DMS53 treated with DMSO at 0.1 percent for 48 hours (cell line): ENCODE results near the gene RXFP4.

Experiments used
- DNase-seq: peaks from one replicate; lab custom pipeline; 2025; ENCODE audit not compliant: unreplicated experiment; lab: John Stamatoyannopoulos, UW

Gene RXFP4

GRCh38 chr1:155954645-155955044 is 13.2 kb downstream of the RXFP4 start:
- no peak for DNase-seq

GRCh38 chr1:155957411-155957915 is 16.0 kb downstream of the RXFP4 start:
- DNase-seq = no peak

GRCh38 chr1:155960081-155960745 is 18.8 kb downstream of the RXFP4 start:
- no peak for DNase-seq

DNA sequence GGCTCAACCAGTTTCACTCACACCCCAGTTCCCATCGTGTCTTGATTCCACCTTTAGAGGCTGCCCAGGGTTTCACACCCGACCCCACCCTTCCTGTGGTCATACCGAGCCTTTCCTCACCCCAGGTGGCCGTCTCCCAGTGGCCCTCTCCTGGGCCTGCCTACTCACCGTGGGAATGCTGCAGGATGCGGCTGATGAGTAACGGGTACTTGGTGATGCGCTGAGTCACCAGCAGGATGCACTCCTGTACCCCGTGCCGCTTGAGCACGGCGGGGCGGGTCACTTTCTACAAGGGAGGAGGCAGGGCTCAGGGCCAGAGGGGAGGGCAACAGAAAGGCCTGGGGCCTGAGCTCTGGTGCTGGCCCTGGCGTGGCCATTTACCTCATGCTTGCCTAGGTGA is 20.5 kb downstream of the RXFP4 start:
- peak; percentile 8 for DNase-seq

GRCh38 chr1:155962599-155963211 is 21.3 kb downstream of the RXFP4 start:
- no peak for DNase-seq

DNA sequence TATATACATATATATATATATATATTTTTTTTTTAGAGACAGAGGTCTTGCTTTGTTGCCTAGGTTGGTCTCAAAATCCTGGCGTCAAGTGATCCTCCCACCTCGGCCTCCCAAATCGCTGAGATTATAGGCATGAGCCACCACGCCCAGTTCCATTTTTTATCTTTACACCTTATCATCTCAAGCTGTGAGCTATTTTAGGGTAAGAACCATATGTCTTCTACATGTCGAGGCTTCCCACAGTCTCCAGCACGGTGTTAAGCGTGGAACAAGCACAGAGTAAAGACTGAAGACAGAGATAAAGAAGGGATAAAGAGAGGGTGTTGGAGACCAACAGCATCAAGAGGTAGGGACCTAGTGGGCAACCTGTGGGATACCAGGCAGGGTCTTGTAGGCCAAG is 22.8 kb downstream of the RXFP4 start:
- no peak for DNase-seq

GRCh38 chr1:155966135-155966534 is 24.7 kb downstream of the RXFP4 start:
- no peak for DNase-seq

DNA sequence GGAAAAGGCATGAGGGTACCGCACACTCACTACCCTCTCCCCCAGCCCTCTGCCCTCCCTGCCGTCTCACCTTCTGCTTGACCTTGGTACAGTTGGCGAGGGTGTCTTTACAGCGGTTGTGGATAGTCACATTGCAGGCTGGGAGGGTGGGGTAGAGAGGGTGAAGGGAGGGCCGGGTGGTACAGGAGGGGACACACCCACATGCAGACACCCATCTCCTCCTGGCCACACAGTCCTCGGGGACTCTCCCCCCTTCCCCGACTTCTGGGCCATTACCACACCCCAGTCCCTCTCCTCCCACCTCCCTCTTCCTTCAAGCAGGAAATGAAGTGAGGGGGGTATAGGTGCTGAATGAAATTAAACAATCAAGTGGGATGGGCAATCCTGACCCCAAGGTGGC is 25.3 kb downstream of the RXFP4 start:
- no peak for DNase-seq

GRCh38 chr1:155967341-155968050 is 26.1 kb downstream of the RXFP4 start:
- DNase-seq = no peak

DNA sequence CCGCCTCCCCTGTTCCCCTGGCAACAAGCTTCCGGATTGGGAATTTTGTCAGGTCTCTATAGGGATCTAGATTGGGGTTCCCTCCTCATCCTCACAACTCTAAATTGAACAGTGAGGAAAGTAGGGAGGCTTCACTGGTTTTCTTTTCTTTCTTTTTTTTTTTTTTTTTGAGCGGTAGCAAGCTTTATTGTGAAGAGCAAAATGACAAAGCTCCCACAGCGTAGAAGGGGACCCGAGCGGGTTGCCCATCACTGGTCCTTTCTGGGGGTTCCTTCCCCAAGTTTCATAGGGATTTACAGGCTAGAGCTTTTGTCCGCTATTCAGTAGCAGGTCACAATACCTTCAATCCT is 26.6 kb downstream of the RXFP4 start:
- DNase-seq = no peak

DNA sequence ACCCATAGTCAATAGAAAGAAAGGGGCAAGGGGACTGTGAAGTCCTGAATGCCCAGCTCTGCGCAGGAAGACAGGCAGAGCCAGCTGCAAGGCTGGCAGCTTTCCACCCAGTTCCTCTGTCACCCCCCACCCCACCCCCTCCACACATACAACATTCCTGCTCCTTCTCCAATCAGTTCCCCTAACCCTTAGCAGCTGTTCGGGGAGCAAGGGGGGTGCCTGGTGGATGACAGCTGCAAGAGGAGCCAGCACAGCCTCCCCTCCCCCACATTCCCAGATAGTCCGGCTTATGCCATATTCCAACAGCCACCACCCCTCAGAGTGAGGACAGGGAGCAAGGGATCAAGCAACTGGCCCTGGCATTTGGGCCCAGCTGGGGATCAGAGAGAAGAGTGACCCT is 27.2 kb downstream of the RXFP4 start:
- no peak for DNase-seq

DNA sequence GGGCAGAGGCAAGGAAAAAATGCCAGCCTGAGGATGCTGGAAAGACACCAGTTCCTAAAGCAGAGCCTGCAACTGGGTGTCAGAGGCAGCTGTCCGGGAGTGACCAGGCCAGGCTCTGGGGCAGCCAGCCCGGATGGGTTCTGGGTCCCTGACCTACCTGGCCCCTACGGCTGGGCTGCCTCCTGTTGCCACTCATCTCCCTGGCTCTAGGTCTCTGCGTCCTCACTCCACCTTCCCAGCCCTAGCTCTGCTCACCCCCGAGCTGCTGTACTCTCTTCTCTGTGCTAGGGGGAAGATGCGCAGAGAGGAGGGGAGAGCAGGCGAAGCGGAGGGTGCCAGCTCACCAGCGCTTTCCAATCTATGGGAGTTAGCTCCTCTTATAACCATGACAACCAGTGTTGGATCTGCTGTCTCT is 27.9 kb downstream of the RXFP4 start:
- DNase-seq = no peak

- no peak for DNase-seq
Measured at GRCh38 chr1:155970531-155971167, 29.2 kb downstream of the RXFP4 start.

- DNase-seq = no peak
Measured at GRCh38 chr1:155971910-155972809, 30.7 kb downstream of the RXFP4 start.

DNA sequence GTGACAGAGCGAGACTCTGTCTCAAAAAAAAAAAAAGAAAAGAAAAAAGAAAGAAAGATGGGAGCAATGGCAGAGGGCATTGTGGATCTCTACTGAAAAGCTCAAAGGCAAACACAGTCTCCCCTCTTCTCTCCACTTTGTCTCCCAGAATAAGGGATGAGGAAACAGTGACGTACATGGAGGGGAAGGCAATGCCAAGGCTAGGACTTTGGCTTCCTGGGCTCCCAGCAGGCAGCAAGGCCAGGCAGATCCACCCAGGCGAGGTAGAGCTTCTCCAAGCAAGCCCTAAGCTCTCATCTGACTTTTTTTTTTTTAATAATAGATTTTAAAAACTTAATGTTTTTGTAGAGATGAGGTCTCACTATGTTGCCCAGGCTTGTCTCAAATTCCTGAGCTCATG is 32.3 kb downstream of the RXFP4 start:
- DNase-seq = no peak

GRCh38 chr1:155974208-155975115 is 33.0 kb downstream of the RXFP4 start:
- no peak for DNase-seq

DNA sequence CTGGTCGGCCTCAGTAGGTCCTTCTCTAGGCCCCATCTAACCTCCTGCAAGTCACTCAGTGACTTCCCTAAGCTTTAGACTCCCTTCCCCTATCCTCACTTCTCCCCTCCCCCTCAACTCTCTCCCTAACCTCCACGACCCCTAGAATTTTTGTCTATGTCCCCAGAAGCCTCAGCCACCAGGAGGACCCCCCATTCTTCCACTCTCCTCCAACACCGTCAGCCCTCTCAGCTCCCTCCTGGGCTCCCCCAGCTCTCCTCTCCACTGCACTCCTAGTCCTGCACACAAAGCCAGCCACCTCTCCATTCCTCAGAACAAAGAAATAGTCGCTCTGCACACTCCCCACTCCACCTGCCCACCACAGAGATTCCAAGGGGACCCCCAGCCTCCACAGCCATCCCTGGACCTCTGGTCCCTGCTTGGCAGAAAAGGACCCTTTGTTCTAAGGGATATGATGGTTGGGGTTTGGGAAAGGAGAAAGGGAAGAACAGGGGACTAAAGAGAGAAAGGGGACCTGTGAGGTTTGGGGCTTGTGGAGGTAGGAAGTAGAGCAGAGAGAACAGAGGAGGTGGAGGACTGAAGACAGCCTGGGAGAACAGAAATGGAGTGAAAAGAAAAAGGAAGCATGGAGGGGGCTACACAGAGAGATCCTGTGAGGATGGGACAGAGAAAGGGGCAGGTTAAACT is 34.1 kb downstream of the RXFP4 start:
- no peak for DNase-seq

DNA sequence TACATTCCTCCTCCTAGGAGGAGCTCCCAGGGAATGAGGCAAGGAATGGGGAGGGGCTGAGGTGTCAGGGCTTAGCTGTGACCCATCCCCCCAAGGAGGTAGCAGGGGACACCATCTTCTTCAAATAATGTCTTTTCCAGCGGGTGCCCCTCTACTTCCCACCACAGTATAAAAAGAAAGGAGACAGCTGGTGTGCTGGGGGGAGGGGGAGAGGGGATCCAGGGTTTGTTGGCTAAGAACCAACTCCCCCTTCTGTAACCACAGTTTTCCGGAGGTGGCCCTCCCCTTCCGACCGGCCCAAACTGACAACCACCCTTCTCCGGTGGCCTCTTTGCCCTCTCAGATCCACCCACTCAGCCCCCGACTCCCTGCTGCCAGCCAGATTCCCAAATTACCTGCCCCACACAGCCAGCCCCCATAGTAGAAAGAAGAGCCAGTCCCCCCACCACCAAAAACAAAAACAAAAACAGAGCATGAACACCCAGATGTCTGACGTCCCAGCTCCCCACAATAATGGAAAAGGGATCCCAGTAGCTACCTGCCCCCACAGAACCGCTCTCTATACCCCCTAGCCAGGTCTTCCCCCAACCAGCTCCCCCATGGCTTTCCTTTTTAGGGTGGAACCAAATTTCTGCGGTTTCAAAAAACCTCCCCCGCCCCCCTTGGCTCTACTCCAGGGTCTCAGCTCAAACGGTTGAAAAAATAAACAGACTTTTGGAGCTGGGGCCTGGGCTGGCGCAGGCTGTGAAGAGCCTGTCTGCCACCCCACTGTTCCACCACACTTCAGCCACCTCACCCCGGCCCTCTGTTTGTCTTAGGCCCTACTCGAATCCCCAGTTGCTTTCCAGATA is 34.8 kb downstream of the RXFP4 start:
- DNase-seq = no peak
